HepG2 (cell line): ENCODE data around the gene XPNPEP2. TPM values are rescaled to one million over a fixed set of nuclear protein-coding genes. Genes with fewer than 3 reads are reported as not detected.

Experiments
- ATAC-seq: fragments of 200-7000 bp; cut with Tn5 transposase; 3 replicates; pipeline ENCODE4 v1.9.1; 2020; ENCODE audit warnings: mild to moderate bottlenecking, moderate library complexity
- BruUV-seq: library from RNA; stranded (reverse); fragments of 400-500 nt; replicated peaks from 2 replicates; lab custom pipeline; 2021; lab: Mats Ljungman, UMichigan
- CTCF ChIA-PET: fragments of 300-600 bp; formaldehyde crosslinking; extraction: SDS; loops from one replicate; lab custom pipeline; 2021; ENCODE audit warnings: low total read pairs, inconsistent platforms, low intra/inter-chr PET ratio; lab: Yijun Ruan, JAX
- POLR2A ChIA-PET: fragments of 350-600 bp; sonication (Branson Sonifier 250); formaldehyde crosslinking; loops from one replicate; lab custom pipeline; 2020; ENCODE audit warnings: antibody characterized with exemption, inconsistent platforms; lab: Yijun Ruan, JAX
- DNase-seq: peaks from one replicate; pipeline ENCODE4 v3.0.0-alpha.2; 2015; ENCODE audit warnings: low spot score
- FAIRE-seq: peaks from 3 replicates; lab custom pipeline; 2011; peaks lifted over from hg19 to GRCh38; lab: Jason Lieb, UNC
- H2AFZ ChIP-seq: one replicate; pipeline ENCODE4 v1.6.1; 2011; ENCODE audit warnings: low read length, inconsistent platforms
- H3K27ac ChIP-seq: fragments of 300-600 bp; 3 replicates; pipeline ENCODE4 v1.8.0; 2011; ENCODE audit warnings: mixed run types, mild to moderate bottlenecking, mixed read lengths, low read length, inconsistent platforms; ENCODE audit not compliant: insufficient read depth; ENCODE audit errors: extremely low read length
- H3K27me3 ChIP-seq, 2 experiments: fragments of 200-600 bp in 1 of 2; 2 replicates in 1 of 2; 3 replicates in 1 of 2; pipeline versions ENCODE4 v1.6.0 to v1.8.0; 2011; ENCODE audit warnings: low read length in 2 of 2, mild to moderate bottlenecking in 2 of 2, moderate library complexity in 2 of 2, inconsistent platforms in 1 of 2; ENCODE audit not compliant: insufficient read depth in 2 of 2, control insufficient read depth in 1 of 2
- H3K36me3 ChIP-seq, 2 experiments: fragments of 200-600 bp in 1 of 2; replicated peaks in 1 of 2; 2 replicates in 1 of 2; 3 replicates in 1 of 2; pipeline versions ENCODE4 v1.5.1 to v1.8.0; 2011; ENCODE audit warnings: low read length in 2 of 2, inconsistent platforms in 1 of 2; ENCODE audit not compliant: insufficient read depth in 2 of 2, control insufficient read depth in 1 of 2
- H3K4me1 ChIP-seq: 2 replicates; pipeline ENCODE4 v1.5.1; 2012; ENCODE audit warnings: low read length, inconsistent platforms; ENCODE audit not compliant: insufficient read depth
- H3K4me2 ChIP-seq: 2 replicates; pipeline ENCODE4 v1.6.0; 2011; ENCODE audit warnings: low read depth, low read length, inconsistent platforms
- H3K4me3 ChIP-seq, 3 experiments: fragments of 200-600 bp in 1 of 3; sonication (generic), shearing (Covaris generic) in 1 of 3; replicated peaks in 1 of 3; 2 replicates each; pipeline ENCODE4 v1.5.1; 2011 to 2016; ENCODE audit warnings: low read length in 3 of 3, inconsistent platforms in 2 of 3, low read depth in 2 of 3, mild to moderate bottlenecking in 2 of 3, control low read depth in 1 of 3, mixed read lengths in 1 of 3; ENCODE audit not compliant: insufficient read depth in 1 of 3
- H3K79me2 ChIP-seq: one replicate; pipeline ENCODE4 v1.6.1; 2011; ENCODE audit warnings: low read length, inconsistent platforms; ENCODE audit not compliant: insufficient read depth
- H3K9ac ChIP-seq: 2 replicates; pipeline ENCODE4 v1.6.0; 2011; ENCODE audit warnings: mild to moderate bottlenecking, low read depth, low read length, inconsistent platforms; ENCODE audit not compliant: insufficient read depth
- H3K9me3 ChIP-seq: 2 replicates; pipeline ENCODE4 v1.5.1; 2012; ENCODE audit warnings: mild to moderate bottlenecking, low read length
- H4K20me1 ChIP-seq: 2 replicates; pipeline ENCODE4 v1.6.0; 2011; ENCODE audit warnings: inconsistent platforms, mild to moderate bottlenecking, low read length, moderate library complexity; ENCODE audit not compliant: insufficient read depth
- BCL6 ChIP-seq: IDR thresholded peaks from 2 replicates; pipeline ENCODE4 v1.6.1; 2016; ENCODE audit warnings: missing genetic modification reagents, missing compliant biosample characterization
- KLF11 ChIP-seq: IDR thresholded peaks from 2 replicates; pipeline ENCODE4 v1.6.1; 2016; ENCODE audit warnings: missing compliant biosample characterization
- RAD21 ChIP-seq: fragments of 450-650 bp; formaldehyde crosslinking; IDR thresholded peaks from 2 replicates; pipeline ENCODE4 v1.5.0; 2020; ENCODE audit warnings: mild to moderate bottlenecking
- RBM22 ChIP-seq: fragments of 200-400 bp; formaldehyde crosslinking; optimal IDR thresholded peaks from 2 replicates; pipeline ENCODE3; 2017; ENCODE audit warnings: mild to moderate bottlenecking, low read length, moderate library complexity
- SAFB2 ChIP-seq: sonication (generic); formaldehyde crosslinking; IDR thresholded peaks from 2 replicates; pipeline ENCODE4 v1.5.1; 2020; ENCODE audit warnings: missing genetic modification reagents, low read depth, mild to moderate bottlenecking, borderline replicate concordance
- SRSF1 ChIP-seq: fragments of 200-400 bp; formaldehyde crosslinking; optimal IDR thresholded peaks from 2 replicates; pipeline ENCODE3; 2017; ENCODE audit warnings: mild to moderate bottlenecking, low read depth, low read length, moderate library complexity
- STAG1 ChIP-seq: sonication (generic); formaldehyde crosslinking; IDR thresholded peaks from 2 replicates; pipeline ENCODE4 v1.4.0; 2020; ENCODE audit warnings: missing genetic modification reagents
- TCF7L2 ChIP-seq: IDR thresholded peaks from 2 replicates; pipeline ENCODE4 v1.6.1; 2011; ENCODE audit warnings: mild to moderate bottlenecking, low read depth, low read length, moderate library complexity
- ZFX ChIP-seq: sonication (generic); formaldehyde crosslinking; IDR thresholded peaks from 2 replicates; pipeline ENCODE4 v1.4.0; 2020; ENCODE audit warnings: mild to moderate bottlenecking, low read depth, missing genetic modification reagents, moderate library complexity
- ZNF101 ChIP-seq: sonication (generic); formaldehyde crosslinking; IDR thresholded peaks from 2 replicates; pipeline ENCODE4 v1.4.0; 2020; ENCODE audit warnings: mild to moderate bottlenecking, low read depth, missing genetic modification reagents, borderline replicate concordance
- ZNF337 ChIP-seq: sonication (generic); formaldehyde crosslinking; IDR thresholded peaks from 2 replicates; pipeline ENCODE4 v1.5.1; 2020; ENCODE audit warnings: missing genetic modification reagents, low read depth, mild to moderate bottlenecking, borderline replicate concordance
- ZNF839 ChIP-seq: sonication (generic); formaldehyde crosslinking; IDR thresholded peaks from 2 replicates; pipeline ENCODE4 v1.4.0; 2020; ENCODE audit warnings: missing genetic modification reagents, mild to moderate bottlenecking, borderline replicate concordance
- WGBS: methylation state at CpG from one replicate; pipeline ENCODE4 v1.1.6; 2017; ENCODE audit warnings: low lambda C conversion rate; 5-methylcytosine and 5-hydroxymethylcytosine counted together
- in situ Hi-C: cut with HindIII; loops from 2 replicates; pipeline ENCODE4 v1.10.0; 2017; ENCODE audit warnings: low pct_unique_long_range_greater_than_20kb; ENCODE audit not compliant: extremely low pct_ligation_motif_present
- intact Hi-C: fragments of 100-400 bp; cut with micrococcal nuclease; formaldehyde crosslinking; loops from one replicate; pipeline ENCODE4 v1.10.0; 2022; ENCODE audit not compliant: unreplicated experiment
- polyA plus RNA-seq, 8 experiments: library from polyadenylated mRNA; depleted of rRNA in 3 of 8; stranded (reverse) in 7 of 8; unstranded in 1 of 8; fragments of >200 nt; fragmentation: Illumina TruSeq in 4 of 8; extraction: Trizol in 4 of 8; gene quantifications; 2 replicates each; pipeline versions ENCODE4 v1.2.1 to v1.2.3, GENCODE V29; 2011 to 2016; ENCODE audit warnings: low read depth in 4 of 8, missing spikeins in 1 of 8, mixed read lengths in 1 of 8; ENCODE audit not compliant: insufficient read depth in 1 of 8
- total RNA-seq, 5 experiments: library from RNA; depleted of rRNA; stranded (reverse); fragments of >200 nt; fragmentation: Illumina TruSeq; extraction: Trizol; gene quantifications; 2 replicates each; pipeline ENCODE4 v1.2.3, GENCODE V29; 2016; ENCODE audit warnings: low read depth in 1 of 5
- TF ChIP-seq, protein P1 (sequence below): sonication (generic); formaldehyde crosslinking; IDR thresholded peaks from 2 replicates; pipeline ENCODE4 v1.4.0; 2020; ENCODE audit warnings: missing genetic modification reagents, borderline replicate concordance
- TF ChIP-seq, protein P2 (sequence below): sonication (generic); formaldehyde crosslinking; conservative IDR thresholded peaks from 2 replicates; pipeline ENCODE4 v1.4.0; 2020; ENCODE audit warnings: missing genetic modification reagents
- TF ChIP-seq, protein P3 (sequence below): sonication (generic); formaldehyde crosslinking; IDR thresholded peaks from 2 replicates; pipeline ENCODE4 v1.5.0; 2020; ENCODE audit warnings: mild to moderate bottlenecking, missing genetic modification reagents, moderate library complexity

XPNPEP2 gene
- total and polyA plus RNA-seq, 2 of the 13 experiments (the other 11 are each of a cell fraction or from before 2014, with no cell fraction given) = 1.1 to 1.8 TPM

DNA sequence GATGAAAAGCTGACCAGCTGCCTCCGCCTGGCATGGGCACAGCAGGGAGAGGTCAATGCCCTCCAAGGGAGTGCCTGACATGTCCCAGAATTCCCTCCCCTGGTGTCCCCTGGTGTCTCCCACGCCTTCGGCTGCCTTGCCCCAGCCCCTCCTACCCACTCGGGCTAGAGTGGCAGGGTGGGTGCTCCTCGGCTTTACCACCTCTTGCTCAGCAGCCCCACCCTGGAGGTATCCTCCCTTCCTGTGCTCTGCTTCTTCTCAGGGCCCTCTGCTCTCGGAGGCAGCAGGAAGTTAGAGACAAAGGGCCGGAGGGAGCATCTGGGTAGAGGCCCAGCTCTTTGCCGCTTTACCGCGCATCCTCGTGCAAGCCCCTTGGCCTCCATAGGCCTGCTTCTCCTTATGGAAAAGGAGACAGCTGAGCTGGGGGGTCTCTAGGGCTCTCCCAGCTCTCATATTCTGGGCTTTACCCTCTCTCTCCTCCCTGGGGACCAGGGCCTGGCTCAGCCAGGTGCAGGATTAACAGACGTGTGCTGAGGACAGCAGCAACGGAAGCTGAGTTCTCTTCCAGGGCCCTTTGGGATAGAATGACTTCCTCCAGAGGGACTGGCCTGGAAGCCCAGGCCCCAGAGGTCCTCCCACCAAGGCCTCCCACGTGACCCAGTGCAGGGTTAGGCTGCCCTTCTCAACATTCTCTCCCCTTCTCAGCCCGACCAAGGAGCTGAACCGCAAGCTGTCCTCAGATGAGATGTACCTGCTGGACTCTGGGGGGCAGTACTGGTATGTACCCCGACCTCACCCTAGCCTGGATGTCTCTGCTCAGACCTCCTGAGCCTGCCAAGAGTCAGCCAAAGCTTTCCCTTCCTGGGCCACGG is 17.2 kb downstream of the XPNPEP2 start:
- no peak overlapping the region for H3K4me2 ChIP-seq
- H4K20me1 ChIP-seq = no peaks in the 10 kb centered on the region
- no peak overlapping the region for H3K27ac ChIP-seq
- no peak overlapping the region for H3K9ac ChIP-seq
- no peak for TF ChIP-seq ZNF101 (CRISPR knock-in tag)
- no peak for TF ChIP-seq ZNF839 (CRISPR knock-in tag)
- no peak for TF ChIP-seq SAFB2
- no peak for TF ChIP-seq BCL6 (CRISPR knock-in tag)
- no peak for TF ChIP-seq SRSF1
- TF ChIP-seq ZFX = no peak
- 0 out of 2 replicates have a peak, but pooled peaks have one; percentile 12 for TF ChIP-seq RAD21 (CRISPR knock-in tag)
- no peak for TF ChIP-seq RBM22
- TF ChIP-seq TCF7L2 = no peak
- no peak for TF ChIP-seq KLF11 (CRISPR knock-in tag)
- TF ChIP-seq STAG1 (CRISPR knock-in tag) = peak; percentile 51
- TF ChIP-seq, protein P1, sequence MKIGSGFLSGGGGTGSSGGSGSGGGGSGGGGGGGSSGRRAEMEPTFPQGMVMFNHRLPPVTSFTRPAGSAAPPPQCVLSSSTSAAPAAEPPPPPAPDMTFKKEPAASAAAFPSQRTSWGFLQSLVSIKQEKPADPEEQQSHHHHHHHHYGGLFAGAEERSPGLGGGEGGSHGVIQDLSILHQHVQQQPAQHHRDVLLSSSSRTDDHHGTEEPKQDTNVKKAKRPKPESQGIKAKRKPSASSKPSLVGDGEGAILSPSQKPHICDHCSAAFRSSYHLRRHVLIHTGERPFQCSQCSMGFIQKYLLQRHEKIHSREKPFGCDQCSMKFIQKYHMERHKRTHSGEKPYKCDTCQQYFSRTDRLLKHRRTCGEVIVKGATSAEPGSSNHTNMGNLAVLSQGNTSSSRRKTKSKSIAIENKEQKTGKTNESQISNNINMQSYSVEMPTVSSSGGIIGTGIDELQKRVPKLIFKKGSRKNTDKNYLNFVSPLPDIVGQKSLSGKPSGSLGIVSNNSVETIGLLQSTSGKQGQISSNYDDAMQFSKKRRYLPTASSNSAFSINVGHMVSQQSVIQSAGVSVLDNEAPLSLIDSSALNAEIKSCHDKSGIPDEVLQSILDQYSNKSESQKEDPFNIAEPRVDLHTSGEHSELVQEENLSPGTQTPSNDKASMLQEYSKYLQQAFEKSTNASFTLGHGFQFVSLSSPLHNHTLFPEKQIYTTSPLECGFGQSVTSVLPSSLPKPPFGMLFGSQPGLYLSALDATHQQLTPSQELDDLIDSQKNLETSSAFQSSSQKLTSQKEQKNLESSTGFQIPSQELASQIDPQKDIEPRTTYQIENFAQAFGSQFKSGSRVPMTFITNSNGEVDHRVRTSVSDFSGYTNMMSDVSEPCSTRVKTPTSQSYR = no peak
- TF ChIP-seq, protein P2, sequence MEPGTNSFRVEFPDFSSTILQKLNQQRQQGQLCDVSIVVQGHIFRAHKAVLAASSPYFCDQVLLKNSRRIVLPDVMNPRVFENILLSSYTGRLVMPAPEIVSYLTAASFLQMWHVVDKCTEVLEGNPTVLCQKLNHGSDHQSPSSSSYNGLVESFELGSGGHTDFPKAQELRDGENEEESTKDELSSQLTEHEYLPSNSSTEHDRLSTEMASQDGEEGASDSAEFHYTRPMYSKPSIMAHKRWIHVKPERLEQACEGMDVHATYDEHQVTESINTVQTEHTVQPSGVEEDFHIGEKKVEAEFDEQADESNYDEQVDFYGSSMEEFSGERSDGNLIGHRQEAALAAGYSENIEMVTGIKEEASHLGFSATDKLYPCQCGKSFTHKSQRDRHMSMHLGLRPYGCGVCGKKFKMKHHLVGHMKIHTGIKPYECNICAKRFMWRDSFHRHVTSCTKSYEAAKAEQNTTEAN (CRISPR knock-in tag) = no peak
- TF ChIP-seq ZNF337 (CRISPR knock-in tag) = no peak
- TF ChIP-seq, protein P3, sequence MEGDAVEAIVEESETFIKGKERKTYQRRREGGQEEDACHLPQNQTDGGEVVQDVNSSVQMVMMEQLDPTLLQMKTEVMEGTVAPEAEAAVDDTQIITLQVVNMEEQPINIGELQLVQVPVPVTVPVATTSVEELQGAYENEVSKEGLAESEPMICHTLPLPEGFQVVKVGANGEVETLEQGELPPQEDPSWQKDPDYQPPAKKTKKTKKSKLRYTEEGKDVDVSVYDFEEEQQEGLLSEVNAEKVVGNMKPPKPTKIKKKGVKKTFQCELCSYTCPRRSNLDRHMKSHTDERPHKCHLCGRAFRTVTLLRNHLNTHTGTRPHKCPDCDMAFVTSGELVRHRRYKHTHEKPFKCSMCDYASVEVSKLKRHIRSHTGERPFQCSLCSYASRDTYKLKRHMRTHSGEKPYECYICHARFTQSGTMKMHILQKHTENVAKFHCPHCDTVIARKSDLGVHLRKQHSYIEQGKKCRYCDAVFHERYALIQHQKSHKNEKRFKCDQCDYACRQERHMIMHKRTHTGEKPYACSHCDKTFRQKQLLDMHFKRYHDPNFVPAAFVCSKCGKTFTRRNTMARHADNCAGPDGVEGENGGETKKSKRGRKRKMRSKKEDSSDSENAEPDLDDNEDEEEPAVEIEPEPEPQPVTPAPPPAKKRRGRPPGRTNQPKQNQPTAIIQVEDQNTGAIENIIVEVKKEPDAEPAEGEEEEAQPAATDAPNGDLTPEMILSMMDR (CRISPR knock-in tag) = peak; percentile 59
- TF ChIP-seq, all 625 proteins: peak for 3
- in situ Hi-C loops (no loop called here), intact Hi-C loops (no loop called here)
- no peak overlapping the region for H3K4me3 ChIP-seq
- ChIA-PET POLR2A (no interaction called here), CTCF (no interaction called here)
- BruUV-seq = no TSS peak
- 85% methylated on average over 6 of the region's 18 CpGs for WGBS
- H3K79me2 ChIP-seq = no peaks in the 10 kb centered on the region
- H3K9me3 ChIP-seq = no peaks in the 10 kb centered on the region
- DNase-seq = no peak
- no peaks in the 10 kb centered on the region for H3K36me3 ChIP-seq
- no peaks in the 10 kb centered on the region for H3K4me1 ChIP-seq
- no peaks in the 10 kb centered on the region for H3K27me3 ChIP-seq
- ATAC-seq = peak; percentile 66
- FAIRE-seq = no peak
- no peak overlapping the region for H2AFZ ChIP-seq
